ENCODE measurements around the gene NEDD9.

NEDD9 gene

GRCh38 chr6:11136809-11137208, 95.7 kb downstream of the NEDD9 start:
- DNase-seq = no peak

Data from activated naive CD4-positive, alpha-beta T cell treated with anti-CD3 and anti-CD28 coated beads, Interleukin-2, amount 50 U/mL, for 16 hours (primary cell).